GM12878 (cell line): ENCODE data around the gene CAMKMT. TPM values are rescaled to one million over a fixed set of nuclear protein-coding genes. Genes with fewer than 3 reads are reported as not detected.

Experiments used
- ATAC-seq: fragments of 200-7000 bp; cut with Tn5 transposase; 3 replicates; pipeline ENCODE4 v1.9.1; 2020; ENCODE audit warnings: mild to moderate bottlenecking, moderate library complexity
- BruUV-seq: library from RNA; stranded (reverse); fragments of 400-500 nt; replicated peaks from 2 replicates; lab custom pipeline; 2021; lab: Mats Ljungman, UMichigan
- CTCF ChIA-PET: fragments of 300-600 bp; sonication (Branson Sonifier 250); formaldehyde crosslinking; extraction: SDS; loops from one replicate; lab custom pipeline; 2021; ENCODE audit warnings: inconsistent platforms; lab: Yijun Ruan, JAX
- POLR2A ChIA-PET: fragments of 350-600 bp; formaldehyde crosslinking; extraction: SDS; loops from one replicate; lab custom pipeline; 2021; ENCODE audit warnings: inconsistent platforms; lab: Charles Lee
- RAD21 ChIA-PET: fragments of 300-600 bp; sonication (Branson Sonifier 250); formaldehyde crosslinking; loops from one replicate; lab custom pipeline; 2023; ENCODE audit warnings: antibody characterized with exemption; ENCODE audit not compliant: unreplicated experiment; lab: Charles Lee
- SMC1A ChIA-PET: fragments of 300-600 bp; sonication (Branson Sonifier 250); formaldehyde crosslinking; loops from one replicate; lab custom pipeline; 2023; ENCODE audit not compliant: unreplicated experiment, uncharacterized antibody; lab: Charles Lee
- DNase-seq: peaks from one replicate; pipeline ENCODE4 v3.0.0-alpha.2; 2011; ENCODE audit warnings: low read depth, low spot score
- FAIRE-seq: peaks from 3 replicates; lab custom pipeline; 2011; peaks lifted over from hg19 to GRCh38; lab: Jason Lieb, UNC
- H2AFZ ChIP-seq: 2 replicates; pipeline ENCODE4 v1.6.0; 2011; ENCODE audit warnings: low read depth, low read length, control low read depth; ENCODE audit not compliant: control insufficient read depth
- H3K27ac ChIP-seq: 2 replicates; pipeline ENCODE4 v1.5.1; 2011; ENCODE audit warnings: control low read depth; ENCODE audit not compliant: control insufficient read depth, insufficient read depth
- H3K27me3 ChIP-seq, 2 experiments: replicated peaks in 1 of 2; 2 replicates each; pipeline versions ENCODE4 v1.6.0 to v1.6.1; 2011; ENCODE audit warnings: low read length in 1 of 2; ENCODE audit not compliant: control insufficient read depth in 2 of 2, insufficient read depth in 2 of 2
- H3K36me3 ChIP-seq, 2 experiments: 2 replicates each; pipeline ENCODE4 v1.5.1; 2011; ENCODE audit warnings: low read length in 1 of 2; ENCODE audit not compliant: control insufficient read depth in 2 of 2, insufficient read depth in 2 of 2
- H3K4me1 ChIP-seq: 2 replicates; pipeline ENCODE4 v1.6.1; 2011; ENCODE audit warnings: mild to moderate bottlenecking, low read length, moderate library complexity, mixed read lengths; ENCODE audit not compliant: control insufficient read depth, insufficient read depth
- H3K4me2 ChIP-seq: 2 replicates; pipeline ENCODE4 v1.6.0; 2011; ENCODE audit warnings: control low read depth; ENCODE audit not compliant: control insufficient read depth, insufficient read depth
- H3K4me3 ChIP-seq: fragments of 200-600 bp; sonication (generic); 2 replicates; pipeline ENCODE4 v1.5.1; 2016
- H3K79me2 ChIP-seq: 2 replicates; pipeline ENCODE4 v1.6.0; 2011; ENCODE audit warnings: low read length; ENCODE audit not compliant: control insufficient read depth, insufficient read depth
- H3K9ac ChIP-seq: 2 replicates; pipeline ENCODE4 v1.8.0; 2011; ENCODE audit warnings: low read length, control low read depth, mixed read lengths; ENCODE audit not compliant: control insufficient read depth, insufficient read depth
- H3K9me3 ChIP-seq: replicated peaks from 3 replicates; pipeline ENCODE4 v1.5.1; 2011; ENCODE audit warnings: mild to moderate bottlenecking, low read length; ENCODE audit not compliant: control insufficient read depth, insufficient read depth
- H4K20me1 ChIP-seq: 2 replicates; pipeline ENCODE4 v1.6.0; 2011; ENCODE audit not compliant: control insufficient read depth, insufficient read depth
- CHD1 ChIP-seq: IDR thresholded peaks from 2 replicates; pipeline ENCODE4 v1.6.1; 2012; ENCODE audit warnings: low read depth, low read length, improper control_type of control experiment
- EP300 ChIP-seq, 2 experiments: fragments of 150-350 bp in 1 of 2; IDR thresholded peaks; 2 replicates each; pipeline ENCODE4 v1.6.1; 2011 to 2012; ENCODE audit warnings: low read depth in 2 of 2, low read length in 2 of 2, borderline replicate concordance in 1 of 2, improper control_type of control experiment in 1 of 2, inconsistent platforms in 1 of 2; ENCODE audit not compliant: control insufficient read depth in 1 of 2
- EZH2 ChIP-seq: IDR thresholded peaks from 2 replicates; pipeline ENCODE4 v1.6.1; 2012; ENCODE audit warnings: low read depth, mild to moderate bottlenecking, control low read depth, inconsistent platforms, low read length, borderline replicate concordance; ENCODE audit not compliant: control insufficient read depth
- HCFC1 ChIP-seq: fragments of 150-350 bp; IDR thresholded peaks from 2 replicates; pipeline ENCODE4 v1.6.1; 2014; ENCODE audit warnings: low read length
- HDAC2 ChIP-seq: fragments of 200-600 bp; sonication (generic); IDR thresholded peaks from 2 replicates; pipeline ENCODE4 v1.6.1; 2017
- MXI1 ChIP-seq: fragments of 150-350 bp; IDR thresholded peaks from 2 replicates; pipeline ENCODE4 v1.6.1; 2011; ENCODE audit warnings: low read depth, mild to moderate bottlenecking, inconsistent platforms, low read length, improper control_type of control experiment
- POLR2AphosphoS5 ChIP-seq: IDR thresholded peaks from 2 replicates; pipeline ENCODE4 v1.6.1; 2011; ENCODE audit warnings: mild to moderate bottlenecking, low read length, inconsistent platforms
- RB1 ChIP-seq: fragments of 450-650 bp; formaldehyde crosslinking; IDR thresholded peaks from 2 replicates; pipeline ENCODE4 v1.6.1; 2017; ENCODE audit warnings: mild to moderate bottlenecking, borderline replicate concordance
- SKIL ChIP-seq: fragments of 450-650 bp; IDR thresholded peaks from 2 replicates; pipeline ENCODE4 v1.6.1; 2017; ENCODE audit warnings: mild to moderate bottlenecking, low read depth, inconsistent platforms; ENCODE audit not compliant: poor library complexity, severe bottlenecking
- SUPT20H ChIP-seq: IDR thresholded peaks from 2 replicates; pipeline ENCODE4 v1.6.1; 2011; ENCODE audit warnings: low read depth, mild to moderate bottlenecking, low read length, moderate library complexity, borderline replicate concordance; ENCODE audit not compliant: control insufficient read depth
- TCF12 ChIP-seq: IDR thresholded peaks from 2 replicates; pipeline ENCODE4 v1.6.1; 2011; ENCODE audit warnings: low read depth, mild to moderate bottlenecking, low read length
- ZNF207 ChIP-seq: fragments of 450-650 bp; IDR thresholded peaks from 2 replicates; pipeline ENCODE4 v1.6.1; 2014; ENCODE audit warnings: antibody characterized with exemption, mild to moderate bottlenecking, borderline replicate concordance
- WGBS: methylation state at CpG from one replicate; pipeline ENCODE4 v1.1.6; 2016; ENCODE audit warnings: low lambda C conversion rate; ENCODE audit not compliant: insufficient replicate concordance, insufficient coverage; ENCODE audit errors: missing lambda C conversion rate; 5-methylcytosine and 5-hydroxymethylcytosine counted together
- in situ Hi-C: fragments of 300-500 bp; cut with MboI; formaldehyde crosslinking; loops from 9 replicates; pipeline ENCODE4 v1.14.3; 2018; ENCODE audit warnings: mixed read lengths
- intact Hi-C: fragments of 100-400 bp; cut with micrococcal nuclease; formaldehyde crosslinking; loops from one replicate; pipeline ENCODE4 v1.14.2; 2022; ENCODE audit not compliant: unreplicated experiment
- polyA plus RNA-seq, 11 experiments: library from polyadenylated mRNA; depleted of rRNA in 4 of 11; unstranded in 6 of 11; stranded (reverse) in 5 of 11; fragments of >200 nt; fragmentation: Nextera tagmentation in 4 of 11; fragmentation: Illumina TruSeq in 1 of 11; extraction: Ambion mirVana in 4 of 11; extraction: Trizol in 1 of 11; gene quantifications; 1 replicate in 1 of 11; 2 replicates in 10 of 11; pipeline versions ENCODE4 v1.2.1 to v1.2.3, GENCODE V29; 2011 to 2016; ENCODE audit warnings: inconsistent platforms in 2 of 11, missing spikeins in 2 of 11, low read depth in 1 of 11
- total RNA-seq, 4 experiments: library from RNA; depleted of rRNA in 3 of 4; stranded (reverse); fragments of >200 nt in 3 of 4; fragmentation: Illumina TruSeq in 1 of 4; extraction: Trizol in 1 of 4; gene quantifications; 2 replicates each; pipeline versions ENCODE4 v1.2.1 to v1.2.3, GENCODE V29; 2013 to 2021

CAMKMT gene
- total and polyA plus RNA-seq, 10 of the 15 experiments (the other 5 are each of a cell fraction or from before 2014, with no cell fraction given) = 2.7 to 16.0 (median 11.8) TPM

- WGBS = 96% methylated on average over 4 of the region's 4 CpGs
- ATAC-seq (no peak), FAIRE-seq (no peak), DNase-seq (no peak)
- no peaks in the 10 kb centered on the region for H3K9me3 ChIP-seq
- no peaks in the 10 kb centered on the region for H3K79me2 ChIP-seq
- ChIA-PET POLR2A (interaction anchor here (0.6 kb wide), 1 partner anchor 983 kb away, joined by 3 read pairs; no protein-coding TSS in a partner anchor), RAD21 (no interaction called here), CTCF (interaction anchor here (1.3 to 1.4 kb wide), 2 partner anchors 47 to 70 kb away, joined by 3 read pairs; no protein-coding TSS in a partner anchor), SMC1A (interaction anchor here (1.3 to 2.9 kb wide), 2 partner anchors 10 to 71 kb away, joined by 4 to 17 read pairs; no protein-coding TSS in a partner anchor)
- no peak overlapping the region for H2AFZ ChIP-seq
- H3K4me2 ChIP-seq = no peak overlapping the region
- H3K27me3 ChIP-seq = no peaks in the 10 kb centered on the region
- H4K20me1 ChIP-seq = no peaks in the 10 kb centered on the region
- H3K36me3 ChIP-seq = no peaks in the 10 kb centered on the region
- no TSS peak for BruUV-seq
- H3K9ac ChIP-seq = no peak overlapping the region
- intact Hi-C loops (no loop called here), in situ Hi-C loops (loop anchor here (10.0 kb wide), 1 partner anchor 405 kb away; no protein-coding TSS in a partner anchor)
- peaks cover 5% of the 10 kb centered on the region for H3K4me1 ChIP-seq
- no peak overlapping the region for H3K27ac ChIP-seq
- no peak overlapping the region for H3K4me3 ChIP-seq
- no peak for TF ChIP-seq HCFC1
- TF ChIP-seq POLR2AphosphoS5 = no peak
- no peak for TF ChIP-seq EP300 (IDR thresholded peaks at IDR 0.05; ENCODE audit: borderline replicate concordance in 1 of 2, control insufficient read depth in 1 of 2, low read depth in 2 of 2, low read length in 2 of 2)
- TF ChIP-seq SUPT20H = no peak
- TF ChIP-seq HDAC2 = no peak
- no peak for TF ChIP-seq SKIL
- no peak for TF ChIP-seq MXI1
- no peak for TF ChIP-seq EZH2
- TF ChIP-seq CHD1 = no peak
- no peak for TF ChIP-seq ZNF207
- TF ChIP-seq RB1 = no peak
- no peak for TF ChIP-seq TCF12
Measured at GRCh38 chr2:44549856-44550255, 188.1 kb downstream of the CAMKMT start.
